ENCODE data around the gene OXER1. TPM values are rescaled to one million over a fixed set of nuclear protein-coding genes. Genes with fewer than 3 reads are reported as not detected.

OXER1 gene, protein sequence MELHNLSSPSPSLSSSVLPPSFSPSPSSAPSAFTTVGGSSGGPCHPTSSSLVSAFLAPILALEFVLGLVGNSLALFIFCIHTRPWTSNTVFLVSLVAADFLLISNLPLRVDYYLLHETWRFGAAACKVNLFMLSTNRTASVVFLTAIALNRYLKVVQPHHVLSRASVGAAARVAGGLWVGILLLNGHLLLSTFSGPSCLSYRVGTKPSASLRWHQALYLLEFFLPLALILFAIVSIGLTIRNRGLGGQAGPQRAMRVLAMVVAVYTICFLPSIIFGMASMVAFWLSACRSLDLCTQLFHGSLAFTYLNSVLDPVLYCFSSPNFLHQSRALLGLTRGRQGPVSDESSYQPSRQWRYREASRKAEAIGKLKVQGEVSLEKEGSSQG
- total RNA-seq, result not detected in 2 replicates

DNA sequence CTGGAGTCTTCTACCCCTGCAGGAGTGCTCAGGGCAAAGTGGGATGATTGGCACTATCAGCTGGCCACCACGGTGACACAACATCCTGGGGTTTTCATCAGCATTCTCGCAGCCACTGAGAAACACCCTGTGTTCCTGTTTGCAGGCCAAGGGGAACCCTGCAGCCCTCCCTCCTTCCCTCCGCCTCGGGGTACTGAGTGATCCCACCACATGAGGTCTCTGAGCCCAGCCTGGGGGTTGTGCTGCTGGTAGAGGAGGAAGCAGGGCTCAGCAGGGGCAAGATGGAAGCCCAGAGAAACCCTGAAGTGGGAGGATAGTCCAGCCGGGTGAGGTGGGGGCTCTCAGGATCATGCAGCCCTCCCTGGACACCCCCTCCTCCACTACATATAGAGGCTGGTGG, at the start of gene OXER1:
Gene OXER1 (minus strand): TSS at position 40 of the 400 bp plus-strand sequence. CDS start 73 bp downstream, outside the sequence.

DNA sequence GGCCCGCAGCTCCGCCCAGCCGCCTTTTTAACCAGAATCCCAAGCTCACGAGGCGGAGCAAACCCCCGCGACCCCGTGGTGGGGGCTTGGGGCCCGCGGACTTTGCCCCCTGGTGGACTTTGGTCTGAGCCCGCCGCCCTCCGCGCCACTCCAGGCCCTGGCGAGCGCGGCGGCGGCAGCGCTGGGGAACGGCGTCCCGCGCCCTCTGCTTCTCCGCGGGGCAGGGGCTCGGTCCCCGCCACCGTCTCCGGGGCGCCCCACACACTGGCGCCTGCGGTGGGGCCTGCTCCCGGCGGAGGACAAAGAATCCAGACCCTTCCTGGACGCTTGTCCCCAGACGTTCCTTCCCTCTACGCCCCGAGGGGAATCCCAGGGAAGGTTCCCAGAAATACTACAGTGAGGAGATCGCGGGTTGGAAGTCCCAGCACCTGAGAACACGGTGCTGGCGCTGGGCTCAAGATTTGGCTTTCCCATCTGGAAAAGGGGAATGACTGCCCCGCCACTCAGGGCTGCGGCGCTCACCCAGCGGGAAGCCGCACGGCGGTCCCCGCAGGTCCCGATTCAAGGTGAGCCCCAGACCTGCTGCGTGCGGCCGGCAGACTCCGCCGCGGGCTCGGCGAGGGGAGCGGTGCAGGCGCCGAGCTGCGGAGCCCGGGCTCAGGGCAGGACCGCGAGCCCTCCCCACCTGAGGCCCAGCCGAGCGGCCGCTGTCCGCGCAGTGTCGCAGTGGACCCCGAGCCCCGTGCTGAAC, 28.8 kb upstream of the OXER1 start, which contains the start of gene HAAO:
Gene HAAO (minus strand): TSS at position 1 of the 751 bp plus-strand sequence. CDS start 47 bp downstream, outside the sequence.

Small RNA genes lying within 50 kb of the gene (small RNA-seq; reads per million reads assigned to genes)
- not detected for gene RNU6-137P

Other genes with a start within 250 kb of the OXER1 start
- 29.1 and 34.2 TPM in 2 replicates for gene MTA3, start 195.5 kb downstream of the OXER1 start, total RNA-seq
- not detected in 2 replicates for gene HAAO, start 28.4 kb upstream of the OXER1 start, total RNA-seq

Data from vein endothelial cell (primary cell).